H9 (cell line): Measurements from ENCODE around the gene KIF18B. TPM values are rescaled to one million over a fixed set of nuclear protein-coding genes. Genes with fewer than 3 reads are reported as not detected.

ENCODE experiments used
- DNase-seq: peaks from one replicate; pipeline ENCODE4 v3.0.0-alpha.2; 2017
- H2AFZ ChIP-seq: one replicate; pipeline ENCODE4 v1.6.1; 2013; ENCODE audit warnings: mild to moderate bottlenecking, low read length, control low read depth, moderate library complexity
- H2AK5ac ChIP-seq: 2 replicates; pipeline ENCODE4 v1.6.1; 2013; ENCODE audit warnings: low read length, control low read depth, mixed read lengths; ENCODE audit not compliant: insufficient read length
- H2BK120ac ChIP-seq: one replicate; pipeline ENCODE4 v1.6.1; 2013; ENCODE audit warnings: low read depth, mild to moderate bottlenecking, low read length, control low read depth, inconsistent platforms; ENCODE audit not compliant: poor library complexity, severe bottlenecking
- H2BK12ac ChIP-seq: 2 replicates; pipeline ENCODE4 v1.6.1; 2013; ENCODE audit warnings: low read length, control low read depth, mixed read lengths, low read depth; ENCODE audit not compliant: insufficient read length
- H2BK15ac ChIP-seq: 2 replicates; pipeline ENCODE4 v1.6.1; 2013; ENCODE audit warnings: low read depth, low read length, control low read depth
- H2BK20ac ChIP-seq: one replicate; pipeline ENCODE4 v1.6.1; 2013; ENCODE audit warnings: low read depth, mild to moderate bottlenecking, low read length, control low read depth, inconsistent platforms; ENCODE audit not compliant: poor library complexity, severe bottlenecking
- H2BK5ac ChIP-seq: 2 replicates; pipeline ENCODE4 v1.6.1; 2013; ENCODE audit warnings: low read length, control low read depth, mixed read lengths; ENCODE audit not compliant: insufficient read length
- H3K14ac ChIP-seq: 2 replicates; pipeline ENCODE4 v1.6.1; 2013; ENCODE audit warnings: low read length, control low read depth; ENCODE audit not compliant: insufficient read depth
- H3K18ac ChIP-seq: 2 replicates; pipeline ENCODE4 v1.6.1; 2013; ENCODE audit warnings: low read depth, mild to moderate bottlenecking, mixed read lengths, low read length, control low read depth; ENCODE audit not compliant: insufficient read length
- H3K23ac ChIP-seq: 2 replicates; pipeline ENCODE4 v1.6.1; 2013; ENCODE audit warnings: low read length, control low read depth, mixed read lengths, low read depth; ENCODE audit not compliant: insufficient read length
- H3K23me2 ChIP-seq: 2 replicates; pipeline ENCODE4 v1.6.1; 2013; ENCODE audit warnings: low read depth, mild to moderate bottlenecking, mixed read lengths, low read length, control low read depth; ENCODE audit not compliant: insufficient read length, poor library complexity, severe bottlenecking
- H3K27ac ChIP-seq: 2 replicates; pipeline ENCODE4 v1.5.1; 2013; ENCODE audit warnings: low read length, control low read depth, mixed read lengths, low read depth; ENCODE audit not compliant: insufficient read length
- H3K27me3 ChIP-seq: 2 replicates; pipeline ENCODE4 v1.6.1; 2013; ENCODE audit warnings: low read length, control low read depth, inconsistent platforms; ENCODE audit not compliant: insufficient read depth
- H3K4ac ChIP-seq: 2 replicates; pipeline ENCODE4 v1.6.1; 2013; ENCODE audit warnings: low read depth, mild to moderate bottlenecking, control low read depth, inconsistent platforms, low read length, moderate library complexity
- H3K4me1 ChIP-seq: 2 replicates; pipeline ENCODE4 v1.6.1; 2013; ENCODE audit warnings: low read length, control low read depth, inconsistent platforms; ENCODE audit not compliant: insufficient read depth
- H3K4me2 ChIP-seq: 2 replicates; pipeline ENCODE4 v1.6.1; 2013; ENCODE audit warnings: low read length, control low read depth, mixed read lengths; ENCODE audit not compliant: insufficient read length, insufficient read depth
- H3K56ac ChIP-seq: 2 replicates; pipeline ENCODE4 v1.6.1; 2013; ENCODE audit warnings: low read depth, mild to moderate bottlenecking, mixed read lengths, low read length, control low read depth; ENCODE audit not compliant: insufficient read length
- H3K79me1 ChIP-seq: 2 replicates; pipeline ENCODE4 v1.6.1; 2013; ENCODE audit warnings: low read depth, mild to moderate bottlenecking, moderate library complexity, low read length, control low read depth, inconsistent platforms; ENCODE audit not compliant: insufficient read depth, poor library complexity, severe bottlenecking
- H3K79me2 ChIP-seq: 2 replicates; pipeline ENCODE4 v1.6.1; 2013; ENCODE audit warnings: low read length, control low read depth, inconsistent platforms; ENCODE audit not compliant: insufficient read depth
- H3K9ac ChIP-seq: 2 replicates; pipeline ENCODE4 v1.6.1; 2013; ENCODE audit warnings: low read length, control low read depth, mixed read lengths; ENCODE audit not compliant: insufficient read length; ENCODE audit errors: extremely low read depth
- H3K9me3 ChIP-seq: one replicate; pipeline ENCODE4 v1.6.1; 2013; ENCODE audit warnings: low read depth, low read length, inconsistent platforms; ENCODE audit not compliant: control insufficient read depth
- H3T11ph ChIP-seq: one replicate; pipeline ENCODE4 v1.6.1; 2013; ENCODE audit warnings: mild to moderate bottlenecking, low read length, control low read depth, inconsistent platforms
- H4K20me1 ChIP-seq: one replicate; pipeline ENCODE4 v1.6.1; 2013; ENCODE audit not compliant: control insufficient read depth, insufficient read length, insufficient read depth
- H4K5ac ChIP-seq: 2 replicates; pipeline ENCODE4 v1.6.1; 2013; ENCODE audit warnings: low read depth, mild to moderate bottlenecking, mixed read lengths, low read length, control low read depth; ENCODE audit not compliant: insufficient read length
- H4K8ac ChIP-seq: replicated peaks from 2 replicates; pipeline ENCODE4 v1.6.1; 2013; ENCODE audit warnings: low read length, control low read depth, mixed read lengths, low read depth; ENCODE audit not compliant: insufficient read length
- H4K91ac ChIP-seq: 2 replicates; pipeline ENCODE4 v1.6.1; 2013; ENCODE audit warnings: low read depth, mild to moderate bottlenecking, moderate library complexity, mixed read lengths, low read length, control low read depth; ENCODE audit not compliant: insufficient read length
- H3K27ac Mint-ChIP-seq, 3 experiments: 2 replicates in 2 of 3; 3 replicates in 1 of 3; pipeline ENCODE4 v1.8.0; 2020 to 2021; ENCODE audit warnings: mixed read lengths in 3 of 3, mild to moderate bottlenecking in 1 of 3, moderate library complexity in 1 of 3
- H3K27me3 Mint-ChIP-seq: 2 replicates; pipeline ENCODE4 v1.8.0; 2021; ENCODE audit warnings: low read depth, mild to moderate bottlenecking, moderate library complexity, mixed read lengths
- H3K36me3 Mint-ChIP-seq, 3 experiments: 2 replicates in 2 of 3; 3 replicates in 1 of 3; pipeline ENCODE4 v1.8.0; 2020 to 2021; ENCODE audit warnings: low read depth in 3 of 3, mixed read lengths in 3 of 3; ENCODE audit not compliant: insufficient read depth in 1 of 3
- H3K4me1 Mint-ChIP-seq, 2 experiments: 2 replicates each; pipeline ENCODE4 v1.8.0; 2020; ENCODE audit warnings: mixed read lengths in 2 of 2
- H3K4me3 Mint-ChIP-seq, 2 experiments: 2 replicates in 1 of 2; 3 replicates in 1 of 2; pipeline ENCODE4 v1.8.0; 2020 to 2021; ENCODE audit warnings: mild to moderate bottlenecking in 2 of 2, mixed read lengths in 2 of 2, moderate library complexity in 1 of 2
- H3K9me3 Mint-ChIP-seq, 2 experiments: 2 replicates in 1 of 2; 3 replicates in 1 of 2; pipeline ENCODE4 v1.8.0; 2020; ENCODE audit warnings: mild to moderate bottlenecking in 2 of 2, mixed read lengths in 2 of 2, moderate library complexity in 1 of 2
- CTCF ChIP-seq: fragments of 200-600 bp; sonication (generic); conservative IDR thresholded peaks from 3 replicates; pipeline ENCODE4 v1.8.0; 2021; ENCODE audit warnings: antibody characterized with exemption, mild to moderate bottlenecking
- WGBS: extraction: QIAGEN DNeasy Blood & Tissue Kit; methylation state at CpG from one replicate; pipeline ENCODE4 v1.1.7; 2013; ENCODE audit warnings: missing lambda C conversion rate, low lambda C conversion rate, mixed read lengths; ENCODE audit not compliant: insufficient read length; ENCODE audit errors: extremely low coverage; 5-methylcytosine and 5-hydroxymethylcytosine counted together
- total RNA-seq: library from RNA; stranded (reverse); gene quantifications from 2 replicates; pipeline ENCODE4 v1.2.1, GENCODE V29; 2021

Gene KIF18B
- total RNA-seq, 1 experiment from 2014 or later = 51.8 TPM

DNA sequence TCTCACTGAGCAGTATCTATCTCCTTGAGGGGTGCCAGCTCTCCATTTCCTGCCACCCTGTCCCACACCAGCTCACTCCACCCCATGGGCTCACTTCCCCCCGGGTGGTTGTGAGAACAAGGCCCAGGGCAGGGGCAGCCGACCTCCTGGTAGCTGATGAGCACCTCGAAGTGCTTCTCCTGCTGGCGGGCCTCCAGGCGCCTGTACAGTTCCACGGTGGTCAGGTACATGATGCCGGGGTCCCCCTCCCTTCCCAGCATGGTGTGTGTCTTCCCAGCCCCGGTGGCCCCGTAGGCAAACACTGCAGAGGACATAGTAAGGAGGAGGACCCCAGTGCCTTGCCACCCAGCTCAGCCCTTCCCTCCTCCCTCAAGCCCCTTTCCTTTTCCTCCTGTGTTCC is 12.5 kb downstream of the KIF18B start:
- H3K79me1 ChIP-seq = no peaks in the 10 kb centered on the region
- WGBS = no CpG with 5 or more reads among the region's 9 CpGs

More for the DNA sequence above, 12.5 kb downstream of the KIF18B start:
- Histone ChIP-seq H2AK5ac (no peak overlapping the region), H3K56ac (no peak overlapping the region), H3K9ac (no peak overlapping the region), H3K23ac (no peak overlapping the region), H2BK15ac (no peak overlapping the region), H4K20me1 (no peaks in the 10 kb centered on the region), H3T11ph (no peak overlapping the region), H3K4me1 (no peaks in the 10 kb centered on the region), H2BK12ac (no peak overlapping the region), H2AFZ (no peak overlapping the region), H3K27ac (no peak overlapping the region), H2BK120ac (no peak overlapping the region), H3K79me2 (no peaks in the 10 kb centered on the region), H3K23me2 (no peaks in the 10 kb centered on the region), H4K91ac (no peak overlapping the region), H3K18ac (no peak overlapping the region), H4K5ac (no peak overlapping the region), H3K9me3 (no peaks in the 10 kb centered on the region), H3K4me2 (no peak overlapping the region), H3K4ac (no peak overlapping the region), H4K8ac (no peak overlapping the region), H2BK20ac (no peak overlapping the region), H3K14ac (no peak overlapping the region), H2BK5ac (no peak overlapping the region), H3K27me3 (no peaks in the 10 kb centered on the region)
- peaks cover 2% of the 10 kb centered on the region in 2 experiments for H3K4me1 Mint-ChIP-seq
- TF ChIP-seq CTCF = no peak
- H3K27me3 Mint-ChIP-seq = no peaks in the 10 kb centered on the region
- H3K27ac Mint-ChIP-seq = peak overlapping the region in 1 of 3 experiments; percentile 74; a peak in 2 of 7 replicates
- peak; percentile 21 for DNase-seq
- no peaks in the 10 kb centered on the region; a peak in 1 of 5 replicates for H3K9me3 Mint-ChIP-seq
- no peak overlapping the region for H3K4me3 Mint-ChIP-seq
- peaks cover 35 to 73% (median 71%) of the 10 kb centered on the region in 3 experiments for H3K36me3 Mint-ChIP-seq
